Measurements from ENCODE around the gene ZFP91.

DNA sequence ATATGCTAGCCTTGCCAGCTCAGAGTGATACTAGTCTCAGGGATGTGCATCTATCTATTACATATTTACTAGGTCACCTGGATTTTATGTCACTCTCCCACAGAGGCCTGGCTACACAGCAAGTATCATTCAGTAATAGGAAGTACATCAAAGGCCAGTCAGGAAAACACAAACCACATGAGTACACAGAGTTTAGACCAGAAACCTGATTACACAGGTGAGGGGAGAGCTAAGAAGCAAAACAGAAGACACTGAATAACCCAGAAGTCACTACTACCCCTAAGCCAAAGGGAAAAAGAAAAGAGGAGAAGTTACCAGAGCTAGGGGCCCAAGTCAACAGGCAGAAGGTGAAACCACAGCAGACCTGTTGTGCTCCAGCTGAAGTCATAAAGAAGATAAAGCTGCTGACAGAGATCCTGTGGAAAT lies 16.5 kb upstream of the ZFP91 start:
- TF ChIP-seq, protein P1, sequence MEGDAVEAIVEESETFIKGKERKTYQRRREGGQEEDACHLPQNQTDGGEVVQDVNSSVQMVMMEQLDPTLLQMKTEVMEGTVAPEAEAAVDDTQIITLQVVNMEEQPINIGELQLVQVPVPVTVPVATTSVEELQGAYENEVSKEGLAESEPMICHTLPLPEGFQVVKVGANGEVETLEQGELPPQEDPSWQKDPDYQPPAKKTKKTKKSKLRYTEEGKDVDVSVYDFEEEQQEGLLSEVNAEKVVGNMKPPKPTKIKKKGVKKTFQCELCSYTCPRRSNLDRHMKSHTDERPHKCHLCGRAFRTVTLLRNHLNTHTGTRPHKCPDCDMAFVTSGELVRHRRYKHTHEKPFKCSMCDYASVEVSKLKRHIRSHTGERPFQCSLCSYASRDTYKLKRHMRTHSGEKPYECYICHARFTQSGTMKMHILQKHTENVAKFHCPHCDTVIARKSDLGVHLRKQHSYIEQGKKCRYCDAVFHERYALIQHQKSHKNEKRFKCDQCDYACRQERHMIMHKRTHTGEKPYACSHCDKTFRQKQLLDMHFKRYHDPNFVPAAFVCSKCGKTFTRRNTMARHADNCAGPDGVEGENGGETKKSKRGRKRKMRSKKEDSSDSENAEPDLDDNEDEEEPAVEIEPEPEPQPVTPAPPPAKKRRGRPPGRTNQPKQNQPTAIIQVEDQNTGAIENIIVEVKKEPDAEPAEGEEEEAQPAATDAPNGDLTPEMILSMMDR (IDR thresholded peaks at IDR 0.05; ENCODE audit: low read depth, low read length, poor library complexity, severe bottlenecking) = no peak
- TF ChIP-seq EZH2phosphoT487 (IDR thresholded peaks at IDR 0.05; ENCODE audit: borderline replicate concordance, low read length) = no peak
